RWPE2 (cell line): Measurements from ENCODE around the gene NRP2.

Source experiments
- ATAC-seq: fragments of 200-7000 bp; cut with Tn5 transposase; 3 replicates; pipeline ENCODE4 v1.9.1; 2021; ENCODE audit warnings: low read depth
- DNase-seq: peaks from one replicate; pipeline ENCODE4 v3.0.0-alpha.2; 2020; ENCODE audit warnings: low spot score
- H3K27ac ChIP-seq: fragments of 450-650 bp; 2 replicates; pipeline ENCODE4 v1.5.1; 2017; ENCODE audit warnings: mild to moderate bottlenecking; ENCODE audit not compliant: poor library complexity, severe bottlenecking
- H3K27me3 ChIP-seq: fragments of 250-450 bp; sonication (Bioruptor Pico); 2 replicates; pipeline ENCODE4 v1.5.1; 2021; ENCODE audit warnings: mild to moderate bottlenecking, moderate library complexity; ENCODE audit not compliant: insufficient read depth, poor library complexity, severe bottlenecking
- H3K36me3 ChIP-seq: fragments of 250-450 bp; sonication (Bioruptor Pico); 2 replicates; pipeline ENCODE4 v1.5.1; 2020; ENCODE audit warnings: low read depth, mild to moderate bottlenecking, moderate library complexity
- H3K4me1 ChIP-seq: fragments of 250-450 bp; sonication (Bioruptor Pico); 2 replicates; pipeline ENCODE4 v1.5.1; 2021; ENCODE audit warnings: mild to moderate bottlenecking, moderate library complexity; ENCODE audit not compliant: insufficient read depth, poor library complexity, severe bottlenecking
- H3K4me3 ChIP-seq: fragments of 250-450 bp; sonication (Bioruptor Pico); 2 replicates; pipeline ENCODE4 v1.5.1; 2021; ENCODE audit warnings: mild to moderate bottlenecking, moderate library complexity; ENCODE audit not compliant: severe bottlenecking
- H3K9me3 ChIP-seq: fragments of 250-450 bp; sonication (Bioruptor Pico); 2 replicates; pipeline ENCODE4 v1.5.1; 2021; ENCODE audit warnings: mild to moderate bottlenecking, moderate library complexity; ENCODE audit not compliant: severe bottlenecking
- CTCF ChIP-seq: fragments of 450-650 bp; IDR thresholded peaks from one replicate; pipeline ENCODE4 v1.5.1; 2017; ENCODE audit warnings: mild to moderate bottlenecking, moderate library complexity; ENCODE audit not compliant: poor library complexity, severe bottlenecking

The NRP2 gene

GRCh38 chr2:205771031-205771430 lies 88.7 kb downstream of the NRP2 start:
- Histone ChIP-seq H3K4me3 (no peak overlapping the region), H3K36me3 (no peaks in the 10 kb centered on the region), H3K27ac (no peak overlapping the region), H3K4me1 (peaks cover 33% of the 10 kb centered on the region), H3K27me3 (no peaks in the 10 kb centered on the region), H3K9me3 (no peaks in the 10 kb centered on the region)
- DNase-seq: no peak
- TF ChIP-seq CTCF: no peak
- no peak for ATAC-seq

GRCh38 chr2:205771666-205772065 lies 89.4 kb downstream of the NRP2 start:
- no peak overlapping the region for H3K4me3 ChIP-seq
- no peaks in the 10 kb centered on the region for H3K36me3 ChIP-seq
- DNase-seq (no peak), ATAC-seq (no peak)
- H3K27me3 ChIP-seq: no peaks in the 10 kb centered on the region
- TF ChIP-seq CTCF: no peak
- H3K27ac ChIP-seq: no peak overlapping the region
- H3K9me3 ChIP-seq: no peaks in the 10 kb centered on the region
- peaks cover 34% of the 10 kb centered on the region for H3K4me1 ChIP-seq

- Histone ChIP-seq H3K27ac (no peak overlapping the region), H3K9me3 (no peaks in the 10 kb centered on the region), H3K4me1 (peaks cover 34% of the 10 kb centered on the region), H3K4me3 (no peak overlapping the region), H3K27me3 (no peaks in the 10 kb centered on the region), H3K36me3 (no peaks in the 10 kb centered on the region)
- DNase-seq (no peak), ATAC-seq (no peak)
- no peak for TF ChIP-seq CTCF
Measured at GRCh38 chr2:205772983-205773382, 90.7 kb downstream of the NRP2 start.

- DNase-seq: no peak
- H3K27me3 ChIP-seq: no peaks in the 10 kb centered on the region
- no peak for ATAC-seq
- no peaks in the 10 kb centered on the region for H3K36me3 ChIP-seq
- no peak overlapping the region for H3K4me3 ChIP-seq
- H3K9me3 ChIP-seq: no peaks in the 10 kb centered on the region
- TF ChIP-seq CTCF: no peak
- no peak overlapping the region for H3K27ac ChIP-seq
- H3K4me1 ChIP-seq: peaks cover 28% of the 10 kb centered on the region
Measured at GRCh38 chr2:205773989-205774388, 91.7 kb downstream of the NRP2 start.

GRCh38 chr2:205775097-205775877 lies 93.0 kb downstream of the NRP2 start:
- Histone ChIP-seq H3K9me3 (no peaks in the 10 kb centered on the region), H3K27me3 (no peaks in the 10 kb centered on the region), H3K36me3 (no peaks in the 10 kb centered on the region), H3K4me1 (peaks cover 16% of the 10 kb centered on the region), H3K4me3 (no peak overlapping the region), H3K27ac (peak overlapping the region; percentile 73)
- no peak for TF ChIP-seq CTCF
- ATAC-seq: peak; percentile 94
- peak; percentile 71 for DNase-seq
